B cell (primary cell): ENCODE measurements around the gene KNOP1. TPM values are rescaled to one million over a fixed set of nuclear protein-coding genes. Genes with fewer than 3 reads are reported as not detected.

Source experiments
- ATAC-seq: fragments of 200-7000 bp; cut with Tn5 transposase; one replicate; pipeline ENCODE4 v1.10.0; 2021; ENCODE audit warnings: low read depth, mild to moderate bottlenecking, moderate number of reproducible peaks, moderate library complexity
- CTCF ChIA-PET: fragments of 350-600 bp; sonication (Branson Sonifier 250); formaldehyde crosslinking; loops from one replicate; lab custom pipeline; 2021; ENCODE audit warnings: antibody characterized with exemption, inconsistent platforms; lab: Charles Lee
- POLR2A ChIA-PET: fragments of 350-600 bp; sonication (Branson Sonifier 250); formaldehyde crosslinking; loops from one replicate; lab custom pipeline; 2021; ENCODE audit warnings: antibody characterized with exemption; lab: Charles Lee
- DNase-seq: peaks from one replicate; pipeline ENCODE4 v3.0.0; 2013
- H2AFZ ChIP-seq: 2 replicates; pipeline ENCODE4 v1.6.1; 2012; ENCODE audit warnings: mild to moderate bottlenecking, low read depth, low read length; ENCODE audit not compliant: insufficient read depth, poor library complexity, severe bottlenecking
- H3K27ac ChIP-seq, 2 donors: 1 replicate in 1 of 2; 2 replicates in 1 of 2; pipeline ENCODE4 v1.5.1; 2012 to 2013; ENCODE audit warnings: low read length in 2 of 2, mild to moderate bottlenecking in 2 of 2, moderate library complexity in 1 of 2
- H3K27me3 ChIP-seq, 4 experiments: fragments of 200-600 bp in 1 of 4; sonication (generic) in 1 of 4; replicated peaks in 1 of 4; 1 replicate in 2 of 4; 2 replicates in 2 of 4; pipeline versions ENCODE4 v1.6.1 to v1.7.0; 2013 to 2016; ENCODE audit warnings: low read length in 3 of 4, mild to moderate bottlenecking in 2 of 4, mixed read lengths in 1 of 4, moderate library complexity in 1 of 4; ENCODE audit not compliant: insufficient read depth in 4 of 4, control insufficient read depth in 3 of 4; ENCODE audit errors: control extremely low read depth in 1 of 4
- H3K36me3 ChIP-seq, 2 experiments: replicated peaks in 1 of 2; 1 replicate in 1 of 2; 2 replicates in 1 of 2; pipeline versions ENCODE4 v1.6.1 to v1.7.1; 2013; ENCODE audit warnings: low read length in 1 of 2; ENCODE audit not compliant: insufficient read depth in 2 of 2, control insufficient read depth in 1 of 2; ENCODE audit errors: control extremely low read depth in 1 of 2, extremely low read depth in 1 of 2
- H3K4me1 ChIP-seq, 2 donors: fragments of 200-600 bp in 1 of 2; sonication (generic) in 1 of 2; 1 replicate in 1 of 2; 2 replicates in 1 of 2; pipeline versions ENCODE4 v1.5.1 to v1.6.1; 2013 to 2017; ENCODE audit warnings: low read length in 2 of 2; ENCODE audit not compliant: control insufficient read depth in 2 of 2, insufficient read depth in 2 of 2
- H3K4me2 ChIP-seq: replicated peaks from 2 replicates; pipeline ENCODE3; 2012; ENCODE audit warnings: mild to moderate bottlenecking, low read depth, low read length; ENCODE audit not compliant: poor library complexity, severe bottlenecking
- H3K4me3 ChIP-seq, 5 experiments: fragments of 200-600 bp in 1 of 5; sonication (generic) in 1 of 5; 1 replicate in 3 of 5; 2 replicates in 2 of 5; pipeline versions ENCODE4 v1.5.1 to v1.7.0; 2011 to 2016; ENCODE audit warnings: low read length in 4 of 5, mild to moderate bottlenecking in 4 of 5, low read depth in 2 of 5, control low read depth in 1 of 5, moderate library complexity in 1 of 5; ENCODE audit not compliant: insufficient read depth in 1 of 5; ENCODE audit errors: control extremely low read depth in 1 of 5, extremely low read depth in 1 of 5
- H3K79me2 ChIP-seq: fragments of 200-600 bp; sonication (generic); one replicate; pipeline ENCODE4 v1.6.0; 2016; ENCODE audit warnings: low read length; ENCODE audit not compliant: control insufficient read depth, insufficient read depth
- H3K9ac ChIP-seq: fragments of 200-600 bp; sonication (generic); 2 replicates; pipeline ENCODE4 v1.6.1; 2017; ENCODE audit warnings: mild to moderate bottlenecking, low read length, moderate library complexity
- H3K9me3 ChIP-seq, 3 donors: one replicate each; pipeline versions ENCODE4 v1.6.1 to v1.7.1; 2013; ENCODE audit warnings: low read length in 2 of 3; ENCODE audit not compliant: control insufficient read depth in 2 of 3, insufficient read depth in 1 of 3; ENCODE audit errors: control extremely low read depth in 1 of 3
- H4K20me1 ChIP-seq: 2 replicates; pipeline ENCODE4 v1.6.0; 2012; ENCODE audit warnings: mild to moderate bottlenecking, low read length; ENCODE audit not compliant: insufficient read depth, control insufficient read depth, poor library complexity, severe bottlenecking
- H3K27ac Mint-ChIP-seq: one replicate; pipeline ENCODE4 v1.8.0; 2021; ENCODE audit warnings: mixed read lengths
- H3K27me3 Mint-ChIP-seq: one replicate; pipeline ENCODE4 v1.8.0; 2021; ENCODE audit warnings: mixed read lengths
- H3K4me1 Mint-ChIP-seq: one replicate; pipeline ENCODE4 v1.8.0; 2021; ENCODE audit warnings: mixed read lengths
- H3K4me3 Mint-ChIP-seq: one replicate; pipeline ENCODE4 v1.8.0; 2021; ENCODE audit warnings: mixed read lengths
- H3K9me3 Mint-ChIP-seq: one replicate; pipeline ENCODE4 v1.8.0; 2022; ENCODE audit warnings: mixed read lengths; ENCODE audit not compliant: insufficient read depth
- CTCF ChIP-seq: fragments of 200-600 bp; IDR thresholded peaks from one replicate; pipeline ENCODE4 v1.8.0; 2022; ENCODE audit warnings: antibody characterized with exemption, mild to moderate bottlenecking
- EZH2 ChIP-seq: IDR thresholded peaks from 2 replicates; pipeline ENCODE4 v1.6.1; 2012; ENCODE audit warnings: borderline replicate concordance, low read depth, mild to moderate bottlenecking, moderate library complexity, low read length; ENCODE audit not compliant: insufficient read depth, poor library complexity, severe bottlenecking
- WGBS: methylation state at CpG from one replicate; pipeline ENCODE4 v1.1.5; 2013; ENCODE audit warnings: missing lambda C conversion rate; ENCODE audit not compliant: insufficient coverage; 5-methylcytosine and 5-hydroxymethylcytosine counted together
- intact Hi-C: fragments of 100-400 bp; cut with micrococcal nuclease; formaldehyde crosslinking; loops from one replicate; pipeline ENCODE4 v1.10.0; 2022
- polyA plus RNA-seq: library from polyadenylated mRNA; depleted of rRNA; stranded (reverse); fragments of >200 nt; gene quantifications from 2 replicates; pipeline ENCODE4 v1.2.3, GENCODE V29; 2012
- total RNA-seq, 2 donors: library from RNA; stranded (reverse); fragments of 120-200 nt in 1 of 2; gene quantifications; 1 replicate in 1 of 2; 2 replicates in 1 of 2; pipeline versions ENCODE4 v1.2.3 to v1.2.4, GENCODE V29; 2013 to 2022

Gene KNOP1
- total and polyA plus RNA-seq, 2 donors (not counting 1 experiment from before 2014, with no cell fraction given): 1.6 to 16.9 TPM

- no peak for DNase-seq
- H3K27ac ChIP-seq: no peak overlapping the region
- ChIA-PET CTCF (no interaction called here), POLR2A (no interaction called here)
- TF ChIP-seq EZH2 (no peak), CTCF (no peak)
- H3K27me3 ChIP-seq: no peaks in the 10 kb centered on the region
- Mint-ChIP-seq H3K4me3 (no peak overlapping the region), H3K27ac (no peak overlapping the region), H3K4me1 (no peaks in the 10 kb centered on the region), H3K9me3 (no peaks in the 10 kb centered on the region), H3K27me3 (peaks cover 2% of the 10 kb centered on the region)
- no peaks in the 10 kb centered on the region for H3K4me1 ChIP-seq
- H3K36me3 ChIP-seq: no peaks in the 10 kb centered on the region
- no peaks in the 10 kb centered on the region for H4K20me1 ChIP-seq
- no peak overlapping the region for H3K9ac ChIP-seq
- no peaks in the 10 kb centered on the region for H3K79me2 ChIP-seq
- ATAC-seq: no peak
- no peak overlapping the region for H3K4me2 ChIP-seq
- intact Hi-C loops: no loop called here
- peaks cover 0 to 3% (median 0%) of the 10 kb centered on the region in 3 donors for H3K9me3 ChIP-seq
- no peak overlapping the region for H3K4me3 ChIP-seq
- 80% methylated on average over 2 of the region's 3 CpGs for WGBS
- H2AFZ ChIP-seq: no peak overlapping the region
These were observed 48.5 kb upstream of the KNOP1 start for GRCh38 chr16:19766554-19766884.

- intact Hi-C loops: no loop called here
- TF ChIP-seq CTCF (no peak), EZH2 (no peak)
- Mint-ChIP-seq H3K4me1 (no peaks in the 10 kb centered on the region), H3K27ac (no peak overlapping the region), H3K27me3 (peaks cover 2% of the 10 kb centered on the region), H3K4me3 (no peak overlapping the region), H3K9me3 (no peaks in the 10 kb centered on the region)
- Histone ChIP-seq H3K27ac (no peak overlapping the region), H4K20me1 (no peaks in the 10 kb centered on the region), H3K27me3 (no peaks in the 10 kb centered on the region), H3K4me3 (no peak overlapping the region), H3K4me2 (no peak overlapping the region), H3K36me3 (no peaks in the 10 kb centered on the region), H3K79me2 (no peaks in the 10 kb centered on the region), H3K9me3 (peaks cover 0 to 3% (median 0%) of the 10 kb centered on the region in 3 donors), H2AFZ (no peak overlapping the region), H3K9ac (no peak overlapping the region), H3K4me1 (no peaks in the 10 kb centered on the region)
- ATAC-seq: no peak
- POLR2A ChIA-PET: no interaction called here
- 69% methylated on average over 3 of the region's 6 CpGs for WGBS
- CTCF ChIA-PET: no interaction called here
- DNase-seq: no peak
These were observed 48.0 kb upstream of the KNOP1 start for GRCh38 chr16:19765860-19766553.
